ENCODE measurements around the gene ATP23. TPM values are rescaled to one million over a fixed set of nuclear protein-coding genes. Genes with fewer than 3 reads are reported as not detected.

ATP23 gene
- total and polyA plus RNA-seq, 5 experiments from 2014 or later = 7.3 to 29.1 (median 19.4) TPM

- DNase-seq (no peak), ATAC-seq (no peak)
- H3K9me3 Mint-ChIP-seq = no peaks in the 10 kb centered on the region
- H3K27me3 Mint-ChIP-seq = no peaks in the 10 kb centered on the region
- H3K36me3 Mint-ChIP-seq = peaks cover 0 to 4% (median 0%) of the 10 kb centered on the region in 3 donors
- no peak overlapping the region for H3K4me3 Mint-ChIP-seq
- POLR2A ChIA-PET = no interaction called here
- no peak overlapping the region for H3K27ac Mint-ChIP-seq
- H3K4me1 Mint-ChIP-seq = no peaks in the 10 kb centered on the region
Measured at GRCh38 chr12:57918147-57918546, 23.2 kb upstream of the ATP23 start.

DNA sequence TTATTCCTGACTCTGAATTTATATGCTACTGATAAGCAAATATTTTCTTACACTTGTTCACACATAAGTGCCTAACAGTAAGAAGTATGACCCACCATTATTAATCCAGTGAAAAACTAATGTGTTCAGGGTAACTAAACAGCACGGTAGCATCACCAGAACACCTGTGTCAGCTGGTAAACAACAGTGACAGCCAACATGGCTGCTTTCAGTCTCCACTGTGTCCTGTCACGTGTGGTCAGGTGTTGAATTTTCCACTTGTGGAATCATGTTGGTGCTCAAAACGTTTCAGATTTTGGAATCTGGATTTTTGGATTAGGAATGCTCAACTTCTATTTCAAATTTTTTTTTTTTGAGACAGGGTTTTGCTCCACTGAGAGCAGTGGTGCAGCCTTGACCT lies 14.3 kb upstream of the ATP23 start:
- Mint-ChIP-seq H3K9me3 (peaks cover 0 to 2% (median 0%) of the 10 kb centered on the region in 9 donors), H3K4me1 (no peaks in the 10 kb centered on the region), H3K4me3 (no peak overlapping the region), H3K36me3 (peaks cover 0 to 4% (median 4%) of the 10 kb centered on the region in 3 donors), H3K27me3 (no peaks in the 10 kb centered on the region), H3K27ac (no peak overlapping the region)
- POLR2A ChIA-PET = no interaction called here
- no peak for ATAC-seq
- no peak for DNase-seq

- peaks cover 0 to 10% (median 0%) of the 10 kb centered on the region in 3 donors for H3K36me3 Mint-ChIP-seq
- H3K4me1 Mint-ChIP-seq = peaks cover 1 to 3% (median 1%) of the 10 kb centered on the region in 4 donors
- H3K9me3 Mint-ChIP-seq = no peaks in the 10 kb centered on the region
- no peak for ATAC-seq
- POLR2A ChIA-PET = no interaction called here
- no peak overlapping the region for H3K27ac Mint-ChIP-seq
- DNase-seq = no peak
- H3K27me3 Mint-ChIP-seq = no peaks in the 10 kb centered on the region
- no peak overlapping the region for H3K4me3 Mint-ChIP-seq
Measured at GRCh38 chr12:57929092-57929830, 12.1 kb upstream of the ATP23 start.

GRCh38 chr12:57934819-57935218 lies 6.5 kb upstream of the ATP23 start:
- POLR2A ChIA-PET = no interaction called here
- H3K27ac Mint-ChIP-seq = peak overlapping the region in 9 of 10 donors; percentile 6 to 100 (median 99)

GRCh38 chr12:57935331-57935730 lies 6.0 kb upstream of the ATP23 start:
- Mint-ChIP-seq H3K27ac (peak overlapping the region; percentile 98 to 100 (median 99)), H3K36me3 (peaks cover 0 to 10% (median 2%) of the 10 kb centered on the region in 3 donors), H3K4me1 (peaks cover 8 to 35% (median 28%) of the 10 kb centered on the region in 4 donors), H3K4me3 (peak overlapping the region; percentile 92 to 99 (median 96)), H3K27me3 (no peaks in the 10 kb centered on the region), H3K9me3 (no peaks in the 10 kb centered on the region)
- ATAC-seq = no peak
- peak in 1 of 10 donors; percentile 2 for DNase-seq
- POLR2A ChIA-PET = no interaction called here

More at GRCh38 chr12:57934819-57935218, 6.5 kb upstream of the ATP23 start:
- H3K27me3 Mint-ChIP-seq = no peaks in the 10 kb centered on the region
- H3K9me3 Mint-ChIP-seq = no peaks in the 10 kb centered on the region
- peaks cover 0 to 10% (median 2%) of the 10 kb centered on the region in 3 donors for H3K36me3 Mint-ChIP-seq
- DNase-seq = no peak
- peak overlapping the region in 7 of 10 donors; percentile 41 to 99 (median 96) for H3K4me3 Mint-ChIP-seq
- ATAC-seq = no peak
- peaks cover 8 to 30% (median 26%) of the 10 kb centered on the region in 4 donors for H3K4me1 Mint-ChIP-seq

DNA sequence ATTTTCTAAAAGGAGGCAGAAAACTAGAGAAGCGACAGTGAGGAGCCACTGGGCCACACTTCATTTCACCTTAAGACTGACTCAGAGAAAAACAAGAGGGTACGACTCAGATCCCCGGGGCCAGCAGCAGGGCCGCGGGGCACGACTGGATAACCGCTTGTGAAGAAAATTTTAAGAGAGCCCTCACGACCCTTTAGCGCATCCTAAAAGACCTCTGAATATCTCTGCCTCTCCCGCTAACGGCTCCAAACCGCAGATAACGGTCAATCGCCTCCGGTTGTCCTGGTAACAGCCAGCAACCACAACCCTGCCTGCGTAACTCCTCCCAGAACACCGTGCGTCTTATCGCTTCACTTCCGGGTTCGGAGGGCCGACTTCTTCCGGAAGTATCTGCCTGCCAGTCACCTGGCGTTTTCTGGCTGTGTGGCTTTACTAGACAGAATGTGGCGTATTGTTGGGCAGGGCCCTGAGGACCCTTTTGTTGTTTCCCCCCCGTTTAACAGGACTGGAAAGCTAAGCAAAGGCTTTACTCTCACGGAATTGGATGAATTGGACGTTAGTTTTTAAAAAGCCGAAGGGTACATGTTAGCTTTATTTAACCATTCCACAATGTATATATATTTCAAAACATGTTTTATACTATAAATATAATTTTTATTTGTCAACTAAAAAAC lies 5.4 kb upstream of the ATP23 start:
- peak overlapping the region; percentile 98 to 100 (median 99) for H3K27ac Mint-ChIP-seq
- peak overlapping the region; percentile 92 to 99 (median 96) for H3K4me3 Mint-ChIP-seq
- no peaks in the 10 kb centered on the region for H3K9me3 Mint-ChIP-seq
- POLR2A ChIA-PET = no interaction called here
- H3K27me3 Mint-ChIP-seq = no peaks in the 10 kb centered on the region
- DNase-seq = peak; percentile 69 to 98 (median 94)
- peaks cover 0 to 10% (median 2%) of the 10 kb centered on the region in 3 donors for H3K36me3 Mint-ChIP-seq
- peaks cover 14 to 42% (median 35%) of the 10 kb centered on the region in 4 donors for H3K4me1 Mint-ChIP-seq
- ATAC-seq = peak; percentile 88 to 92

DNA sequence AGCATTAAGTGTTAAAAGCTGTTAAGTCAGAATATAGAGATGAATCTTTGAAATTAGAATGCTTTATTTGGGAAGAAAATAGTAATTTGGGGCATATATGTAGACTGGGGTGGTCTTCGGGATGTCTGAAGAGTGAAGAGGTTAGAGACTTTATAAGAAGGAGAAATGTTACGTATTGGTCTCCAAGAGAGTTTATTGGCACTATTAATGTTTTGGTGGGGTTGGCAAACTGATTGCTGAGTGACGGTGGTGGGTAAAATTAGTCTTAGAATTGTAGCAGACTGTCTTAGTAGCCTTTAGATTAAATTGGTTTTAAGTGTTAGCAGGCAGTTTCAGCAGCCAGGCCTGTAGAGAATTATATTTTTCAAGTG lies 4.9 kb upstream of the ATP23 start:
- POLR2A ChIA-PET = no interaction called here
- H3K9me3 Mint-ChIP-seq = no peaks in the 10 kb centered on the region
- peak overlapping the region; percentile 82 to 100 (median 99) for H3K27ac Mint-ChIP-seq
- H3K36me3 Mint-ChIP-seq = peaks cover 0 to 8% (median 2%) of the 10 kb centered on the region in 3 donors
- no peak for ATAC-seq
- DNase-seq = no peak
- H3K4me3 Mint-ChIP-seq = peak overlapping the region; percentile 28 to 93 (median 70)
- H3K4me1 Mint-ChIP-seq = peaks cover 16 to 44% (median 37%) of the 10 kb centered on the region in 4 donors
- no peaks in the 10 kb centered on the region for H3K27me3 Mint-ChIP-seq

GRCh38 chr12:57939291-57939690 lies 2.1 kb upstream of the ATP23 start:
- peak overlapping the region in 2 of 10 donors; percentile 37 to 48 for H3K4me3 Mint-ChIP-seq

GRCh38 chr12:57940052-57940914 lies 1.1 kb upstream of the ATP23 start:
- DNase-seq (peak in 1 of 10 donors; percentile 5), ATAC-seq (no peak)
- Mint-ChIP-seq H3K27me3 (no peaks in the 10 kb centered on the region), H3K9me3 (no peaks in the 10 kb centered on the region), H3K4me1 (peaks cover 25 to 60% (median 59%) of the 10 kb centered on the region in 4 donors), H3K4me3 (peak overlapping the region; percentile 85 to 100 (median 96)), H3K27ac (peak overlapping the region; percentile 98 to 100 (median 98)), H3K36me3 (peaks cover 0 to 2% (median 0%) of the 10 kb centered on the region in 3 donors)
- POLR2A ChIA-PET = interaction anchor here (0.6 to 1.7 kb wide), 5 partner anchors 18 to 329 kb away, joined by 3 to 7 read pairs (median 3); partner anchors contain the start of genes ARHGEF25, CTDSP2 and TSFM

More at GRCh38 chr12:57939291-57939690, 2.1 kb upstream of the ATP23 start:
- Mint-ChIP-seq H3K4me1 (peaks cover 25 to 67% (median 61%) of the 10 kb centered on the region in 4 donors), H3K36me3 (peaks cover 0 to 2% (median 0%) of the 10 kb centered on the region in 3 donors), H3K27ac (peak overlapping the region in 6 of 10 donors; percentile 24 to 98 (median 76)), H3K27me3 (no peaks in the 10 kb centered on the region), H3K9me3 (no peaks in the 10 kb centered on the region)
- POLR2A ChIA-PET = no interaction called here
- DNase-seq = no peak
- ATAC-seq = no peak

DNA sequence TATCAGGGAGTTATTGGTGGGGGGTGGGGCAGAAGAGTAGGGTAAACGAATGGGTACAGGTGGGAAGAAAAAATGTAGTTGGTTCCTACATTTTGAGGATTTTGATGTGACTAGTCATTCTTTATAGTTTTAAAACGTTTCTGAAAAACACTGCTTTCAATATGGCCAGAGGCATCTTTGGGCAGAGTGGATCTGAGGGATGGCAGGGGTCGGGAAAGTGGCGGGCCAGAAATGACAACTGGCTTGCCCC lies 527 bp upstream of the ATP23 start:
- peak in 1 of 2 donors; percentile 0 for ATAC-seq
- H3K4me1 Mint-ChIP-seq = peaks cover 23 to 55% (median 54%) of the 10 kb centered on the region in 4 donors

DNA sequence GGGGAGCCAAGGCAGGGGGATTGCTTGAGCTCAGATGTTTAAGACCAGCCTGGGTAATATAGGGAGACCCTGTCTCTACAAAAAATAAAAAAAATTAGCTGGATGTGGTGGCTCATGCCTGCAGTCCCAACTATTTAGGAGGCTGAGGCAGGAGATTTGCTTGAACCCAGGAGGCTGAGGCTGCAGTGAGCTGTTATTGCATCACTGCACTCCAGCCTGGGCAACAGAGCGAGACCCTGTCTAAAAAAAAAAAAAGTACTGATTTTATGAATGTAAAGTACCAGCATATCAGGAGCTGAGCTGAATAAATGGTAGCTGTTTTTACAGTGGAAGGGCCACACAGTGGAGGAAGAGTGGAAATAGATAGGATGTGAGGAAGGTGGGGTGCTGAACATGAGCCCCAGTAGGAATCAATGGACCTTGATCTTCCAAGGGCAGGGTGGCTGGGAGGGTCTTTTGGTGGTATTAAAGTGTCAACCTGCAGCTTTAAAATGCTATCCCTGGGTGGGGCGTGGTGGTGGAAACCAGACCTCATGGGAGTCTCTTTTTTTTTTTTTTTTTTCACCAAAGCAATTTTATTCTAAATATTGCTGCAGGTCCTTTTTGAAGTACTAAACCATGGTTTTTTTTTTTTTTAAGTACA lies 2.2 kb downstream of the ATP23 start:
- H3K27ac Mint-ChIP-seq = peak overlapping the region in 5 of 10 donors; percentile 36 to 73 (median 61)

More for the DNA sequence above, 527 bp upstream of the ATP23 start:
- POLR2A ChIA-PET = interaction anchor here (0.8 to 1.7 kb wide), 4 partner anchors 18 to 158 kb away, joined by 3 to 7 read pairs (median 3); partner anchors contain the start of genes CTDSP2 and TSFM
- Mint-ChIP-seq H3K27me3 (no peaks in the 10 kb centered on the region), H3K4me3 (peak overlapping the region; percentile 85 to 100 (median 96)), H3K36me3 (peaks cover 0 to 4% (median 2%) of the 10 kb centered on the region in 3 donors), H3K27ac (peak overlapping the region; percentile 98 to 100 (median 98)), H3K9me3 (no peaks in the 10 kb centered on the region)
- no peak for DNase-seq

More for the DNA sequence above, 2.2 kb downstream of the ATP23 start:
- POLR2A ChIA-PET = no interaction called here
- Mint-ChIP-seq H3K4me3 (peak overlapping the region in 3 of 10 donors; percentile 9 to 51 (median 13)), H3K9me3 (no peaks in the 10 kb centered on the region), H3K36me3 (peaks cover 0 to 16% (median 0%) of the 10 kb centered on the region in 3 donors), H3K4me1 (peaks cover 20 to 47% (median 44%) of the 10 kb centered on the region in 4 donors), H3K27me3 (no peaks in the 10 kb centered on the region)
- ATAC-seq (no peak), DNase-seq (no peak)
